ENCODE data around the gene SDHAF2.

The SDHAF2 gene

GRCh38 chr11:61406067-61406466 lies 23.9 kb upstream of the SDHAF2 start:
- Histone ChIP-seq H3K4me3 (ENCODE audit: low read length) (no peak overlapping the region), H3K9me3 (ENCODE audit: insufficient read depth, low read depth, low read length) (no peaks in the 10 kb centered on the region), H3K27ac (ENCODE audit: low read length) (no peak overlapping the region), H3K36me3 (ENCODE audit: insufficient read depth, low read depth, low read length) (peaks cover 91% of the 10 kb centered on the region), H3K4me1 (ENCODE audit: insufficient read depth, low read length) (no peaks in the 10 kb centered on the region), H3K9ac (ENCODE audit: low read depth, low read length) (no peak overlapping the region), H3K27me3 (ENCODE audit: insufficient read depth, low read length) (no peaks in the 10 kb centered on the region)

GRCh38 chr11:61406991-61407728 lies 22.8 kb upstream of the SDHAF2 start:
- no peaks in the 10 kb centered on the region for H3K27me3 ChIP-seq (ENCODE audit: insufficient read depth, low read length)
- H3K27ac ChIP-seq (ENCODE audit: low read length) = no peak overlapping the region
- H3K36me3 ChIP-seq (ENCODE audit: insufficient read depth, low read depth, low read length) = peaks cover 100% of the 10 kb centered on the region
- no peaks in the 10 kb centered on the region for H3K9me3 ChIP-seq (ENCODE audit: insufficient read depth, low read depth, low read length)
- H3K4me1 ChIP-seq (ENCODE audit: insufficient read depth, low read length) = no peaks in the 10 kb centered on the region
- H3K4me3 ChIP-seq (ENCODE audit: low read length) = no peak overlapping the region
- H3K9ac ChIP-seq (ENCODE audit: low read depth, low read length) = no peak overlapping the region

GRCh38 chr11:61411589-61411988 lies 18.3 kb upstream of the SDHAF2 start:
- Histone ChIP-seq H3K4me3 (ENCODE audit: low read length) (no peak overlapping the region), H3K36me3 (ENCODE audit: insufficient read depth, low read depth, low read length) (peaks cover 100% of the 10 kb centered on the region), H3K4me1 (ENCODE audit: insufficient read depth, low read length) (no peaks in the 10 kb centered on the region), H3K9ac (ENCODE audit: low read depth, low read length) (no peak overlapping the region), H3K27ac (ENCODE audit: low read length) (no peak overlapping the region), H3K9me3 (ENCODE audit: insufficient read depth, low read depth, low read length) (no peaks in the 10 kb centered on the region), H3K27me3 (ENCODE audit: insufficient read depth, low read length) (no peaks in the 10 kb centered on the region)

DNA sequence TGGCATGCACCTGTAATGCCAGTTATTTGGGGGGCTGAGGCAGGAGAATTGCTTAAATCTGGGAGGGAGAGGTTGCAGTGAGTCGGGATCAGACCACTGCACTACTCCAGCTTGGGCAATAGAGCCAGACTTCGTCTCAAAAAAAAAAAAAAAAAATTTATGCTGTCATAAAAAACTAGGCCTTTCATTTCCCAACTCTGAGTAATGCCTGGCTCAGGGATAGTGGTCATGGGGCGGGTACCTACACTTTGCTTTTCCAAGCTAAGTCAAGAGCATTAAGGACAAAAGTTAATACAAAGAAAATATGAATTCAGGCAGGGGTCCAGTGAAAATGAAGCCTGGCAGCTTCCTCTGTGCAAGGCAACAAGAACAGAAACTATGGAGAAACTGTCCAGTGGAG lies 16.4 kb upstream of the SDHAF2 start:
- Histone ChIP-seq H3K27me3 (ENCODE audit: insufficient read depth, low read length) (no peaks in the 10 kb centered on the region), H3K4me3 (ENCODE audit: low read length) (no peak overlapping the region), H3K36me3 (ENCODE audit: insufficient read depth, low read depth, low read length) (peaks cover 100% of the 10 kb centered on the region), H3K9ac (ENCODE audit: low read depth, low read length) (no peak overlapping the region), H3K4me1 (ENCODE audit: insufficient read depth, low read length) (no peaks in the 10 kb centered on the region), H3K9me3 (ENCODE audit: insufficient read depth, low read depth, low read length) (no peaks in the 10 kb centered on the region), H3K27ac (ENCODE audit: low read length) (no peak overlapping the region)

DNA sequence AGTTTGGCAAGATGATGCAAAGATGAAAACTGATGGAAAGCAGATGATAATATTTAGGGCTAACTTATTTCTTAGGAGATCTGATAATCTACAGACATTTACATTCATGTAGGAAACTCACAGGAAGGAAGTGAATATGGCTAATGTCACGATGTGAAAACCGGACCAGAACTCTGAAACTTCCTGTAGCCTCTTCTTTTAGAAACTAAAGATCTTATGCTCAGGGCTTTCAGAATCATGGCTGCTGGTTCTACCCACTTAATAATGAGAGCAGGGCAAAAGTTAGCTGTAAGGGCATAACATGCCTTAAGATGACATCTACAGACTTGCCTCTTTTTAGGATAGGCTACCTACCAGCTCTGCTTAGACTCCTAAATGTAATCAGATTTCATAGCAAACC lies 15.4 kb upstream of the SDHAF2 start:
- Histone ChIP-seq H3K27me3 (ENCODE audit: insufficient read depth, low read length) (no peaks in the 10 kb centered on the region), H3K9ac (ENCODE audit: low read depth, low read length) (no peak overlapping the region), H3K36me3 (ENCODE audit: insufficient read depth, low read depth, low read length) (peaks cover 100% of the 10 kb centered on the region), H3K4me1 (ENCODE audit: insufficient read depth, low read length) (no peaks in the 10 kb centered on the region), H3K9me3 (ENCODE audit: insufficient read depth, low read depth, low read length) (no peaks in the 10 kb centered on the region), H3K4me3 (ENCODE audit: low read length) (no peak overlapping the region), H3K27ac (ENCODE audit: low read length) (no peak overlapping the region)

DNA sequence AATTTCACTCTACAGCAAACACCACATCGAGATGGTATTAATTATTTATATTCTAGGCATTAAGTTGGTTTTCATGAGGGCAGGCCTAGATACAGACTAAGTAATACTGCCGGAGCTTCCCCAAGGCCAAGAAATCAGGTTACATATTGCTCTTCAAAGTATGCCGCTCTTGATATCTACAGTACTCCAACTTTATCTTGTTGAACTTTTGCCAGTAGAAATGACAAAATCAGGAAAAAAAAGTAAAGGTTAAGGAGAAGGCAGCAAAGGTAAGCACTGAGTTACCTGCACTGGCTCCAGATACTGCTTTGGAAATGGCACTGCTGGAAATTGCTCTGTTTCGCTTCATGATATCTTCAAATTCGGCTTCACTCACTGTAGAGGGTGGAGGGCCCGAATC lies 14.5 kb upstream of the SDHAF2 start:
- Histone ChIP-seq H3K36me3 (ENCODE audit: insufficient read depth, low read depth, low read length) (peaks cover 100% of the 10 kb centered on the region), H3K4me3 (ENCODE audit: low read length) (no peak overlapping the region), H3K9me3 (ENCODE audit: insufficient read depth, low read depth, low read length) (no peaks in the 10 kb centered on the region), H3K9ac (ENCODE audit: low read depth, low read length) (no peak overlapping the region), H3K27me3 (ENCODE audit: insufficient read depth, low read length) (no peaks in the 10 kb centered on the region), H3K27ac (ENCODE audit: low read length) (no peak overlapping the region), H3K4me1 (ENCODE audit: insufficient read depth, low read length) (no peaks in the 10 kb centered on the region)

- Histone ChIP-seq H3K4me1 (ENCODE audit: insufficient read depth, low read length) (no peaks in the 10 kb centered on the region), H3K27ac (ENCODE audit: low read length) (no peak overlapping the region), H3K9ac (ENCODE audit: low read depth, low read length) (no peak overlapping the region), H3K36me3 (ENCODE audit: insufficient read depth, low read depth, low read length) (peaks cover 100% of the 10 kb centered on the region), H3K27me3 (ENCODE audit: insufficient read depth, low read length) (no peaks in the 10 kb centered on the region), H3K4me3 (ENCODE audit: low read length) (no peak overlapping the region), H3K9me3 (ENCODE audit: insufficient read depth, low read depth, low read length) (no peaks in the 10 kb centered on the region)
Observed at GRCh38 chr11:61416941-61417340, 13.0 kb upstream of the SDHAF2 start.

DNA sequence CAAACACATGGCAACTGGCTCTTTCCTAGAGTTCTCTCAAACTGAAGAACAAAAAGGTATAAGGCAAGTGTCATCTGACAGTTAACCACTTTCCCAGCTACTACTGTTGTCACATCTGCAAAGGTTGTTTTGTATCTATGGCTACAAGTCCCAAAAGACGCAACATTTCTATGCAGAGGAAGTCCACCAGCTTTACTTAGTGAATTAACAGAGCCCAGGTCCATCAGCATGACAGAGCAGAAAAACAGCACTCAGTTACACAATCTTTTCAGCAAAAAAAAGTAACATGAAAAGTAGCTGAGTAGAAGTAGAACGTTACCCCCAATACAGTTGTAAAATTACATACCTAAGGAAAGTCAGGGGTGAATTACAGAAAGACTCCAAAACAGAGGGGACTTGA lies 12.3 kb upstream of the SDHAF2 start:
- Histone ChIP-seq H3K9ac (ENCODE audit: low read depth, low read length) (no peak overlapping the region), H3K4me3 (ENCODE audit: low read length) (no peak overlapping the region), H3K36me3 (ENCODE audit: insufficient read depth, low read depth, low read length) (peaks cover 100% of the 10 kb centered on the region), H3K27me3 (ENCODE audit: insufficient read depth, low read length) (no peaks in the 10 kb centered on the region), H3K27ac (ENCODE audit: low read length) (no peak overlapping the region), H3K4me1 (ENCODE audit: insufficient read depth, low read length) (no peaks in the 10 kb centered on the region), H3K9me3 (ENCODE audit: insufficient read depth, low read depth, low read length) (no peaks in the 10 kb centered on the region)

GRCh38 chr11:61418136-61418535 lies 11.8 kb upstream of the SDHAF2 start:
- Histone ChIP-seq H3K4me1 (ENCODE audit: insufficient read depth, low read length) (no peaks in the 10 kb centered on the region), H3K9ac (ENCODE audit: low read depth, low read length) (no peak overlapping the region), H3K27ac (ENCODE audit: low read length) (no peak overlapping the region), H3K4me3 (ENCODE audit: low read length) (no peak overlapping the region), H3K36me3 (ENCODE audit: insufficient read depth, low read depth, low read length) (peaks cover 98% of the 10 kb centered on the region), H3K27me3 (ENCODE audit: insufficient read depth, low read length) (no peaks in the 10 kb centered on the region), H3K9me3 (ENCODE audit: insufficient read depth, low read depth, low read length) (no peaks in the 10 kb centered on the region)

DNA sequence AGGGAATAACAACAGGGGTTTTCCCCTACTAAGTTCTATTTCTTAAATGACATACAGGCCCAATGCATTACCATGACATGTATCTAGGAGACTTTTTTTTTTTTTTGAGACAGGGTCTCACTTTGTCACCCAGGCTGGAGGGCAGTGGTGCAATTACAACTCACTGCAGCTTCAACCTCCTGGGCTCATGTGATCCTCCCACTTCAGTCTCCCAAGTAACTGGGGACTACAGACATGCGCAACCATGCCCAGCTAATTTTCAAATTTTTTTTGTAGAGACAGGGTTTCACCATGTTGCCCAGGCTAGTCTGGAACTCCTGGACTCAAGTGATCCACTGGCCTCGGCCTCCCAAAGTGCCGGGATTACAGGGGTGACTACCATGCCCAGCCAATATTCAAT lies 7.7 kb upstream of the SDHAF2 start:
- H3K36me3 ChIP-seq (ENCODE audit: insufficient read depth, low read depth, low read length) = peaks cover 98% of the 10 kb centered on the region
- no peak overlapping the region for H3K4me3 ChIP-seq (ENCODE audit: low read length)
- H3K4me1 ChIP-seq (ENCODE audit: insufficient read depth, low read length) = no peaks in the 10 kb centered on the region
- no peak overlapping the region for H3K27ac ChIP-seq (ENCODE audit: low read length)
- H3K27me3 ChIP-seq (ENCODE audit: insufficient read depth, low read length) = no peaks in the 10 kb centered on the region
- H3K9me3 ChIP-seq (ENCODE audit: insufficient read depth, low read depth, low read length) = no peaks in the 10 kb centered on the region
- H3K9ac ChIP-seq (ENCODE audit: low read depth, low read length) = no peak overlapping the region

DNA sequence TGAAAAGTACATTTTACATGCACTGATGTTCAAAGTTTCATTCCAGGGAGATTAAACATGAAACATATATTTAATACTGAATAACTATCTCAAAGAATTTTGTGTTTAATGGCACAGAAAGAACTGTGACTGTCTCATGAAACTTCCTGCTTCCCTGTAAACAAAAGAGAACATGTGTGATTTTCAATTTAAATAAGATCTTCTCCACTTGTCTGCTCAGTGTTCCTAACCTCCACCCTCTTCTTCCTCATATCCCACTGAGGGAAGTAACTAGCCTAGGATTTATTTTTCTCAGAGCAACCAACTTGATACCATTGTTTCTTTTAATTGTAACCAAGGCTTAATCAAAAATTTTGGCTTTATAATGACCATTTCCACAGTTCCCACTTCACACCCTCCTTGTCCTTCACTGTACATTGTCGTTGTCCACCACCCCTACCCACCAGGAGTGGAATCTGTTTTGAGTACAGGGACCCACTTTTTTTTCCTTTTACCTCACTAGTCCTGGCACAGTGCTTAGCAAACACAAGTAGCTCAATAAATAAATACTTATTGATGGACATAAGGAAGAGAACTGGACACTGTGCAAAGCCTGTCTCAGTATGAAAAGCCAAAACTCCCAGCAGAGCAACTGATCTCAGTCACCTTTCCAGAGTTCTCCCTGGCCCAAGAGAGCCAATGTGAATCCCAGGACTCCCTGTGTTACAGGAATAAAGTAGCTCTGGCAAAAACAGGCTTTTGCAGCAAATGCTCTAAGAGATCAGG lies 4.4 kb upstream of the SDHAF2 start:
- Histone ChIP-seq H3K9ac (ENCODE audit: low read depth, low read length) (no peak overlapping the region), H3K4me3 (ENCODE audit: low read length) (no peak overlapping the region), H3K36me3 (ENCODE audit: insufficient read depth, low read depth, low read length) (peaks cover 84% of the 10 kb centered on the region), H3K27ac (ENCODE audit: low read length) (no peak overlapping the region), H3K9me3 (ENCODE audit: insufficient read depth, low read depth, low read length) (no peaks in the 10 kb centered on the region), H3K4me1 (ENCODE audit: insufficient read depth, low read length) (no peaks in the 10 kb centered on the region), H3K27me3 (ENCODE audit: insufficient read depth, low read length) (no peaks in the 10 kb centered on the region)

DNA sequence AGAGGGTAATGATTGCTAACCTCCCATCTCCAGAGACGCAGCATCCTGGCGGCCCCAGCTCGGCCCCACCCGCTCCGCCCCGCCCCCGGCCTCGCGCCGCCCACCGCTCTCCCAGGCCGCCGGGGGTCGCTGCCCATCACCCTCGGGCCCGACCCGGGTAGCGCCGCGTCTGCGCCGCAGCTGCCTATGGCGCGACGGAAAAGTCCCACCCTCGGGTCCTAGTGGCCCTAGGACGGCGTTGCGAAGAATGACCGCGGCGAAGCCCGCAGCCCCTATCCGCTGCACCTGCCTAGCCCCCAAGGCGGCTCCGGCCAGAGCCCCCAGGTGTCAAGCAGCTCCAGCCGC lies 606 bp upstream of the SDHAF2 start:
- H3K4me3 ChIP-seq (ENCODE audit: low read length) = peak overlapping the region; percentile 100
- H3K27me3 ChIP-seq (ENCODE audit: insufficient read depth, low read length) = no peaks in the 10 kb centered on the region
- H3K9me3 ChIP-seq (ENCODE audit: insufficient read depth, low read depth, low read length) = no peaks in the 10 kb centered on the region
- peaks cover 3% of the 10 kb centered on the region; the same call in 1 of the 2 replicates for H3K4me1 ChIP-seq (ENCODE audit: insufficient read depth, low read length)
- H3K36me3 ChIP-seq (ENCODE audit: insufficient read depth, low read depth, low read length) = peaks cover 56% of the 10 kb centered on the region
- peak overlapping the region; percentile 97 for H3K9ac ChIP-seq (ENCODE audit: low read depth, low read length)
- peak overlapping the region; percentile 95 for H3K27ac ChIP-seq (ENCODE audit: low read length)

Measured in iPS-20b (cell line).